ENCODE data around the gene CDK11B.
"Not testable (repeated sequence)": the region's sequence is repeated elsewhere in the genome, so short reads cannot be mapped to it uniquely, and the experiment has no call there.

The CDK11B gene

DNA sequence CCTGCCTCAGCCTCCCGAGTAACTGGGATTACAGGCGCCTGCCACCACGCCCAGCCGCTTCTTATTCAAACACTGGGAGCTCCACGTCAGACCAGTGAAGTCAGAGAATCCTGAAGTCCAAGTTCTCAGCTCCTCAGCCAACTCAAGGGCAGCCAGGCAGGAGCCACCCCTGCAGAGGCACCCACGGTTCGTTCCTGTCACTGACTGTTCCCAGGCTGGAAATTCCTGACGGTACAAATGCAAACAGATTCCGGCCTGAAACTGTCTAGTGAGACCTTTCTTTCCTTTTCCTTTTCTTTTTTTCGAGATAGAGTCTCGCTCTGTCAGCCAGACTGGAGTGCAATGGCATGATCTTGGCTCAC, 22.1 kb upstream of the CDK11B start:
- DNase-seq: no peak

DNA sequence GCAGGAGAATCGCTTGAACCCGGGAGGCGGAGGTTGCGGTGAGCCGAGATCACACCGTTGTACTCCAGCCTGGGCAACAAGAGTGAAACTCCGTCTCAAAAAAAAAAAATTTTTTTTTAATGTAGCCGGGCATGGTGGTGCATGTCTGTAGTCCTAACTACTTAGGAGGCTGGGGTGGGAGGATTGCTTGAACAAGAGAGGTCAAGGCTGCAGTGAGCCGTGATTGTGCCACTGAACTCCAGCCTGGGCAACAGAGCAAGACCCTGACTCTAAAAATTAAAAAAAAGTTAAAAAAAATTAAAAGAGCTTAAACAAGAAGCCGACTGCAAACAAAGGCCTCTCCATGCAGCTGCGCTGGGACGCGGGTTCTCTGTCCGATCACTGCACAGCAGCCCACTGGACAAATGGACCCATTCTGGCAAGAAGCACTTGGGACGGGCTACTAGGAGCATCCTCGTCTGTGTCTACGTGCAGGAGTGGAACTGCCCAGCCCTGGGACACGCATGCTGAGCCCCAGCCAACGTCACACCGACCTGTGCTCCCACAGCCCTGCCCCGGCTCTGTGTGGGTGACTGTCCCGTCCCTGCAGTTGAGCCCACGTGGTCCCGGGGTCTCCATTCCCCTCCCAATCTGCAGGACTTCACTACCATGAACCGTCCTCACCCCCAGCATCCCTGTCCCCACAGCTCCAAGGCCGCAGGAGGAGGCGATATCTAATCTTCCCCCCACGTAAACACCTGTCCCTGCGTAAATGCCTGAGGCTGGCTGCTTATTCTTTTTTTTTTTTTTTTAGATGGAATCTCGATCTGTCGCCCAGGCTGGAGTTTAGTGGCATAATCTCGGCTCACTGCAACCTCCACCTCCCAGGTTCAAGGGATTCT, 21.5 kb upstream of the CDK11B start:
- DNase-seq: no peak

DNA sequence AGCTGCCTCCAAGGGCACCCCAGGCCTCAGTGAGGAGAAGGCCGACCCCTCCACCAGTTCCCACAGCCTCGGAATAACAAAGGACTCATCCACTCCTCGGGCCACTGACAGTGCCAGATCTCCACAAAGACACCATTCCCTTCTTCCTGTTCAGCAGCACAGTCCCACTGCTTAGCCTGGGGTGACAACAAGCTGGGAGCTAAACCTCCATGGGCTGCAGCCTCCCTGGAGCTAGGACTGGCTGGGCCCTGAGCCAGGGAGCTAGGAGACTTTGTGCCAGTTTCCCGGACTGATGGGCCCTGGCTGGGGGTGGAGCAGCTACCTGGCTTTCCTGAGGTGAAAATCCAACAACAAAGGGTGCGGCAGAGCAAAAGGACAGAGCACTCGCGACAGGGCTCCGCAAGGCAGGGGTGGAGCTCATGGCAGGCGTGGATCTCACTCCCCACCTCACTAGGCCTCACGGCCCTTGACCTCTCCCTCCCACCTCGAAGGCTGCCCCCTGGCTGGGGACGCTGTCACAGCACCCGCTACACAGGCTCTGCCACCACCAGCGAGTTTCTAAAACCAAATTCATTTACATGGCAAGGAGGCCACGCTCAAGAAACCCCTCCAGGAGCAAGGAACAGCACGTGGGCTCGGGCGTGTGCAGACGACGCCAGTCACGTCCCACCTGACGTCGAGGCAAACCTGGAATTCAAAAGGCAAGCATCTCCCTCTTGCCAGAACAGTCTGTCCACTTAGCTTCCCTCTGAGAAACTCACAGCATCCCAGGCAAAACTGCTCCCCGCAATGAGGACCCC, 20.0 kb upstream of the CDK11B start:
- no peak for DNase-seq

DNA sequence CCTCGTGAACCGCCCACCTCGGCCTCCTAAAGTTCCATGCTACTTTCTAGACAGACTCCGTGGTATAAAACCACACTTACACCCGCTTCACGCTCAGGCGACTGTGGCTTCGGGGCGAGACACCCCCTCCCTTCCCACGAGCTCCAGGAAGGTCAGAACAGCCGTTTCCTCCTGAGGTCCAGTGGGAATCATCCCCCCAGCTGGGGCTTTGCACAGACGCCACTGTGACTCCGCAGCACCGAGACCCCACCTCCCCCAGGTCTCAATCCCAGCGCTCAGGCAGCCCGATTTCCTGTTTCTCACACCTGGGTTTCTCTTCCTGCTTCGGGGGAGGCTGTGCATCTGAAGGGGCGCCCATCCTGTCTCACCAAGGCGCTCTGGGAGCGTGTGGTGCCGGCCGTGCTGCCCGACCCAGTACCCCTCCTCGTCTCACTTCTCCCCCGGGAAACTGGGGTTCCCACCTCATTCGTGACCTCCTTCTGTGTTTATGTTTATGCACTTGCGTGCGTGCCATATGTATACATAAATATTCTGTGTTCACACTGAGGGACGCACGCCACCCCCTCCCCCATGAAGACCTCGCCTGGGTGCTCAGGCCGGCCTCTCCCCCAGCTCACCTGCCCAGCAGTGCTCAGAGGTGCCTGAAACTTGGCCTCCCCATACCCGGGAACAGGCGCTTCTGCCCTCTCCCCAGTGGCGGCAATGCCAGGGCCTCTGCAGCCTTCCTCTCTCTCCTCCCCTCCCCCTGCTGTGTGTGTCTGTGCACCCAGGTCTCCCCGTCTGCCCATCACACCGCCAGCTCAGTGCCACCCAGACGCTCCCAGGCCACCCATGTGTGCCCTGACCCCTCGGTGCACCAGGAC, 19.1 kb upstream of the CDK11B start:
- no peak for DNase-seq

DNA sequence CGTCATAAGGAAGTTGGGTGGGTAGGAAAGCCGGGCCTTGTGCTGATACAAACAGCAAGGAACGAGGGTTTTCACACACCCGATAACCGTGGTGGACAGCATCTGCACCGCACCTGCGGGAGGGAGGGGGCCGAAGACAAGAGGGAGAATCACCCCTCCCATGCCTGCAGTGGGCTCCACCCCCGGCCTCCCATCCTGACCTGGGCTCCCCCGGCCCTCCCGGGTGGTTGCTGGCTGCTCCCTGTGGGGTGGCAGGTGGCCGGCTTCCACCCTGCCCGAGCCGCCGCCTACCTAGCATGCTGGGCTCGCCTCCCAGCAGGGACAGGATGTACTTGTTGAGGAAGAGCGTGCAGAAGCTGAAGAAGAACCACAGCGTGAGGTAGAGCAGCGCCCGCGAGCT, 17.3 kb upstream of the CDK11B start:
- not testable (repeated sequence) for DNase-seq

DNA sequence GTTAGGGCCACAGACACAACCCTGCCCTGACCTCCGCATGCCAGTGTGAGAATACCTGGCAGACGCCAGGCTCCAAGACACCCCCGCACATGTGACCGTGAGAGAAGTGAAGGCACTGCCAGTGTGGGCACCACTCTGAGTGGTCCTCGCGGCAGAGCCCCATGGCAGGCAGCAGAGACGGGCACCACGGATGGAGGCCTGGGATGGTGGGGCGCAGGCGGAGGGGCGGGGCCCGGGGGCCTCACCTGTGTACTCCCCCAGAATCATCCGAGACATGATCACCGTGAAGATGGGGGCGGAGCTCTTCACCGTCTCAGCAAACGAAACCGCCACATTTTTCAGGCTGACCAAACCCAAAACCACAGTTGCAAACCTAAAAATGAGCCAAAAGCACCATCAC, 16.4 kb upstream of the CDK11B start:
- DNase-seq: not testable (repeated sequence)

DNA sequence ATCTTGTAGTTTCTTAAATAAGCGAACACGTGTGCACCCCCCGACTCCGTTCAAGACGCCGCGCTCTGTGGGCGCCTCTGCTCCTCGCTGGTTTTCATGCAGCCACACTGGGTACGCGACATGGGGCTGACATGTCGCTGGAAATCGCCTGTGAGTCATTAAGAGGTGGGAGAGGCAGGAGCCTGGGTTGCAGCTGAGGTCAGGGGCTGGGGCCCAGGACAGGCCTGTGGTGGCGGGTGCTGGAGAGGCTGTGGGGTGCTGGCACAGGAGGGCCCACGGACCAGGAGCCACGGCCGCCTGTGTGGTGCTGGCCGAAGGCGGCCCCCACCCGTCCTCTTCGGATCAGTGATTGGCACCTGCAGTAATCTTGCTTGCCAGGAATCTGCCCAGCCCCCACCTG, 16.0 kb upstream of the CDK11B start:
- DNase-seq: not testable (repeated sequence)

DNA sequence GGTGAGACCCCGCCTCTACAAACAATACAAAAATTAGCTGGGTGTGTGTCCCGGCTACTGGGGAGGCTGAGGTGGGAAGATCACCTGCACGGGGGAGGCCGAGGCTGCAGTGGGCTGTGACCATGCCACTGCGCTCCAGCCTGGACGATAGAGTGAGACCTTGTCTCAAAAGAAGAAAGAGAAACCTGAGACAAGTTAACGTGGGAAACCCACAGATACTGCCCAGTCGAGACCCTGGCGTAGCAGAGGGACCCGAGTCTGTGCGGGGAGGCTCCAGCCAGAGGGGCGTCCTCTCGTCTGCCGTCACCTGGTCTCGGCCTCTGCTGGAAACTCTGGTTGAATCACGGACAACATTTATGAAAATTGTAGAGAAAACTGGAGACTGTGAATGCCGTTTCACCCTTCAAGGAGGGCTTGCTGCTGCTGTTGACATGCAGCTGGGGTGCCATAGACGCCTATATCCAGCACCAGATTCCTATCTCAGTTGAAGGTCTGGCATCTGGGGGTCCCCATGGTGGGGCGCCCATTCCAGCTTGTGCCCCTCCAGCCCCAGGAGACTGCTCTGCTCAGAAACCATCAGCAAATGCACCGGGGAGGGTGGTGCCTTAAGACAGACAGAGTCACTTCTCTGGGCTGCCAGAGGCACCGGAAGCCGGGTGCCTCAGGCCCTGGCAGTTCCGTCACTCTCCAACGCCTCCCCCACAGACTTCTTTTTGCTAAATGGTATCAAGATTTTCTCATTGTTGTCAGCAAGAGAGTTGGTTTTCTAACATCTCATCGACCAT, 13.6 kb upstream of the CDK11B start:
- no peak for DNase-seq

DNA sequence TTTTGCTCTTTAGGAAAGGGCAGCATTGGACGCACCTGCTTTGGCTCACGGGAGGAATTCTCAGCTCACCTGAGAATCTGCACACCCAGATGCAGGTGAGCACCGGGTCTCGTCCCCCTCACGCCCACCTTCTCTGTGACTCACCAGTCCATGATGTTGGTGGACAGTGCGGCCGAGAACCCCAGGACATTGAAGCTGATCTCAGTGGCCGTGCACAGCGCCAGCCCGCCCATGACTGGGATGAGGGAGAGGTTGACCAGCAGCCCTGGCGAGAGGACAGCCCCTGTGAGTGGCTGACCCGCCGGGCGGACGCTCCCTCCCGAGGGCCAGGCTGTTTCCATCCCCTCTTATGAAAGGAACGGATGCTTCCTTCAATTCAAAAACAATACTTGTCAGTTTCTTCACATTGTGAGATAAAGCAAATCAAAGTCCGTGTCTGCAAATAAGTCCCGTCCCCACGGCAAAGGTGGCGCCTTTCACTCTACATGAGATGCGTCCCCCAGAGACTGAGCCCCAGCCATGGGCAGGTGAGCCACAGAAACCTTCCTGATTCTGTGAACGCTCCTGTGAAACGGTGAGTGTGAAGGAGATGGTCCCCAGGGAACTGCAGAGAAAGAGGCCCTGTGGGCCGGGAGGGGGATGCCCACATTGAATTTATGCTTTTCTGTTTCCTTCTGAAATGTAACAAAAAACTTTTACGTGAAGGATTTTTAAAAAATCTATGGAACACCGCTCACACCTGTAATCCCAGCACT, 12.7 kb upstream of the CDK11B start:
- no peak for DNase-seq

DNA sequence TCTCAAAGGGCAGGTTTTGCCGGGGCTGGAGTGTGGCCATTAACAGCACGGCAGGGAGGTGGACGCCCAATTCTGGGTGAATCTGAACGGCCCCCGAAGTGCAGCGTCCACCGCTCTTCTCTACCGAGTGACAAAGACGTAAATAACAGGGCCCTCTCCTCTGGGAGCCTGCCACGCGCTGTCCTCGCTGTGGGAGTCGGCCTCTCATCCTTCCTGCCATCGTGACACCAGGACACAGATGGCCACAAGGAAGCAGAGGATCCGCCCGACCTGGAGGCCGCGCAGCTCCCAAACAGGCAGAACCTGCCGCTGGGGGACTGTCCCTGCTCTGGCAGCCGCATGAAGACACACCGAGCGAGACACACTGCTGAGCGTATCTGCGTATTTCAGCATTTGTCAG, 12.1 kb upstream of the CDK11B start:
- DNase-seq: no peak

DNA sequence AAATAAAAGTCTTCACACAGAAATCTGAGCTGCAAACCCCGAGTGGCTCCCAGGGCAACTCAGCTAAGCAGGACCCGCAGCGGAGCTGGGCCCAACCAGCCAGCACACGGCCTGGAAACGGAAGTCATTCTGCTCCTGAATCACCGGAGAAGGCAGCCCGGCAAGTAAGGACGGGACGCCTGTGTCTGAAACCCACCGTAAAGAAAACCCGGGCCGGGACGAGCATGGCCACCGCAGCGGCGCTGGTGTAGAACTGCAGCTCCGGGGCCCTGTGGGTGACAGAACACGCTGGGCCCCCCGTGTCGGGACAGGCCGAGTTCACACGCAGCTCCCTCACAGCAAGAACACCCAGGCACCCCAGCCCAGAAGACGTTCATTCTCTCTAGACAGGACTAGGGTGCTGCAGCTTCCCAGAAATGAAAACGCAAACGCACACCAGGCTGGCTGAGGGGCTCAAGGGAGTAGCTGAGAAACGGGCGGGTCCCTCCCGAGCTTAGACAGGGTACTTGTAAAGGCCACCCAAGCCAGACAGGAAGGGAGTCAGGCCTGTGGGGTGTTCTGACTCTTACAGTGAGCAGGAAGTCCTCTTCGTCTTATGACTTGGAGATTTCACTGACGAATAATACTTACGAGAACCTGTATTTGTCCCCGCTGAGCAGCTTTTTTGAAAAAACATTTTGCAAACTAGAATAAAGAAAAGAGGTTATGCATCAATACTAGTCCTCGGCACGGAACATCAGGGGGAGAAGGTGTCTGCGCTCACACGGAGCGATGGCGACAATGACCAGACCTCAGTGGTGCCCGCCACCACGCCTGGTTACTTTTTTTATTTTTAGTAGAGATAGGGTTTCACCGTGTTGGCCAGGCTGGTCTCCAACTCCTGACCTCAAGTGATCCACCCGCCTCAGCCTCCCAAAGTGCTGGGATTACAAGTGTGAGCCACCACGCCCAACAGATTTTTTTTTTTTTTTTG, 10.9 kb upstream of the CDK11B start:
- no peak for DNase-seq

DNA sequence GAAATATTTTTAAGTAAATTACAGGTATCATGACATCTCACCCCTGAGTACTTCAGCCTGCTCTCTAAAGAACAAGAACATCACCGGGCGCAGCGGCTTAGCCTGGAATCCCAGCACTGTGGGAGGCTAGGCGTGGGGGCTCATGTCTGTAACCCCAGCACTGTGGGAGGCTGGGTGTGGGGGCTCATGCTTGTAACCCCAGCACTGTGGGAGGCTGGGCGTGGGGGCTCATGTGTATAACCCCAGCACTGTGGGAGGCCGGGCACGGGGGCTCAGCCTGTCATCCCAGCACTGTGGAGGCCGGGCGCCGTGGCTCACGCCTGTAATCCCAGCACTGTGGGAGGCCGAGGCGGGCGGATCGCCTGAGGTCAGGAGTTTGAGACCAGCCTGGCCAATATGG, 7.7 kb upstream of the CDK11B start:
- DNase-seq: no peak

DNA sequence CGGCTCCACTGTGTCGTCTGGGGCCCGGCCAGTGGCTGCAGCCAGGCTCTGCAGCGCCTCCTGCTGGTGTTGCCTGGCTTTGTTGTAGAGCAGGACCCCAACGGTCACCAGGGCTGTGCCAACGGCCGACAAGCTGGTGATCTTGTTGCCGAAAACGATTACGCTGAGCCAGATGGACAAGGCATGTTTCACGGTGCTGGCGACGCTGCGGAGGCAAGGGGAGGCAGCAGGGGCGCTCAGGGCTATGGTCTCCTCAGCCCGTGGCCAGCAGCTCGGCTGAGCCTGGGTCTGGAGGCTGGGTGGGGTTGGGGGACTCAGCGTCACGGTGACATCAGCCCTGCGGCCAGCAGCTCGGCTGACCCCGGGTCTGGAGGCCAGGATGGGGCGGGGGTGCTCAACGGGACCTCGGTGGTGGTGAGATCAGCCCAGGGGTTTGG, 7.0 kb upstream of the CDK11B start:
- DNase-seq: peak; percentile 11

DNA sequence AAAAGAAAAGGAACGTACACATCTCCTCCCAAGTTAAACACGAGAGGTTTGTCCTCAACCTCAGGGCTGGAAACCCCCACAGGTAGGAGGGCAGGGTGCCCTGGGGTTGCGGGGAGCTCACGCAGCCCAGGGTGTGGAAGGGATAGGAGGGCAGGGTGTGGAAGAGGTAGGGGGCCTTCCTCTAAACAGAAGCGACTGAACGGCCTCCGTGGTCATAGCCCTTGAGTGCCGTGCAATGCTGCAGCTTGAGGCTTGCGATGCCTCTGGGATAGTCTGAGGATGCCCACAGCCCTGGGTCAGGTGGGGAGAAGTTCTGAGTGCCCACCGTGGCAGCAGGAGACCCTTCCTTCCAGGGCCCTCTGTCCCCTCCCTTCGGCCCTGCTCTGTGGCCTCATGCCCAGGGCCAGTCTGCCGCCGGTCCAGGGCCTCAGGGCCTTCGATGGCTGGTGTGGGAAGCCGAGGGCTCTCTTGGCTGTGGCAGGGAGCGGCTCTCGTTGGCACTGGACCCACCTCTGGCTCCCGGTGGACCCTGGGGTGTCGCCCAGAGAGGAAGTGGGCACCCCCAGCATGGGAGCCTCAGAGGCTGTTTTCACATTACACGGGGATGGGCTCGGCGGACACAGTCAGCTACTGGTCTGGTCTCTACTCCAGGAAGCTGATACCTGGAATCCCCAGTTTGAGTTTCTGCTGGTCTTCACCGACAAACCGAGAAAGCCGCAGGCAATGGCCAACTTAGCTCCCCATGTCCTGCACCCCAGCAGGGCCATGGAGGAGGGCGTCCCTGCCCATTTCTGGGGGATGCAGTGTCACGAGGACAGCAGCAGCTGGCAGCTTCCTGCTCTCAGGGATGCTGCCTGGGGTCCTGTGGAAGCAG, 6.4 kb upstream of the CDK11B start:
- no peak for DNase-seq

DNA sequence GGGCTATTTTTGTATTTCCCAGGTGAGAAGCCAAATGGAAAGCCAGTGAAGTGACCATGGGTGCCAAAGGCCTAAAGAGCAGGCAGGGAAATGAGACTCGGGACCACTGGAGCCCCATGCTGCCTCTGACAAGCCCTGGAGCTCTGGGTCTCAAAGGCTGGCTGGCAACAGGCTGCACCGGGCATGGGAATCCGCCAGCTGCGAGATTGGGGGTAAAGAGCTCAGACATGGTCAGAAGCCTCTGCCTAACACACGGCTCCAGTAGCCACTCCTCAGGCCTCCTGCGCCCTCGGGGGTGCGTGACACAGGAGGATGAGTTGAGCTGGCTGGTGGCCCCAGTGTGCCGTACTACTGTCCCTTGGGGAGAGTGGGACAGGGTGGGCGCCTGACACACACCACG, 5.5 kb upstream of the CDK11B start:
- not testable (repeated sequence) for DNase-seq

DNA sequence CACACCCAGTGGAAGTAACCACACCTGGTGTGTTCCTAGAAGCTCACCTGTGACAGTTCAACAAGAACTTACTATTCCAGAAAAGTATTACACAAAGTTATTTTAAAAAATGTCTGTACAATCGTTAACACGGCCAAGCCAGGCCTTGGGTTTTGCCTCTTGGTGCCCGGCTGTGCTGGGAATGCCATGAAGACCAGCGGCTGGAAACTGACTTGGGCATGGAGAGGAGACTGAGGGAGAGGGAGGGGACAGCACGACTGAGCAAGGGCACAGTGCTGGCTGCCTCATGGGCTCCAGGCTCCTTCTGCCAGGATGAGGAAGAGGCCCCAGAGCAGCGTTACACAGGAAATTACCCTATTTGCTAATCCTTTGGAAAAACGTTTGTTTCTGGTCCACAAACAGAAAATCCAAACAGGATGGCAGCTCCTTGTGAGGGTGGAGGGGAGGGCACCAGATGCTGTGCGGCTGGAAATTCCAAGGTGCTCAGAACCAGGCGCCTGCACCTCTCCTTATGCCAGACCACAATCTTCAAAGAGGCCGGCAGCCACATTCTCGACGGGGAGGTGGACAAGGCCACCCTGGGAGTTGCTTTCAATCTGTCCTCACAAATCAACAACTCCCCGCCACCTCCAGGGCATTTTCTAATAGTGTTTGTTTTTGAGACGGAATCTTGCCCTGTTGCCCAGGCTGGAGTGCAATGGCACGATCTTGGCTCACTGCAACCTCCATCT, 4.2 kb upstream of the CDK11B start:
- DNase-seq: not testable (repeated sequence)

DNA sequence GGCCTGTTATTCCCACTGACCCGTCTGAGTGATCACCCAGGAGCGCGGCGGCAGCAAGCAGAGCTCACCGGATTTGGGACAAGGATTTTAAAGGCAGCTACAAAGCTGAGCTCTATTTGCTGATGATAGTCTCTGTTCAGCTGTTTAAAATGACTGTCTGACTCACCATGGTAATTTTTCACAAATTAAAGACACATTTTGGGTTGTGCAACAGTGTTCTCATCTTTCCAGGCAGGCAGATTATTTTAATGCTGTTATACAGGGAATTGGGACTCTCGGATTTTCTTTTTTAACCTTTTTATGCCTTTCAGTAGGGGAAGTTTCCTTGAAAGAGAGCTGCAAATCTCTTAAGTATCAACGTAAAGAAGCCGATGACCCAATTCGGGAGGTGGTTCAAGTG, 3.6 kb upstream of the CDK11B start:
- not testable (repeated sequence) for DNase-seq

DNA sequence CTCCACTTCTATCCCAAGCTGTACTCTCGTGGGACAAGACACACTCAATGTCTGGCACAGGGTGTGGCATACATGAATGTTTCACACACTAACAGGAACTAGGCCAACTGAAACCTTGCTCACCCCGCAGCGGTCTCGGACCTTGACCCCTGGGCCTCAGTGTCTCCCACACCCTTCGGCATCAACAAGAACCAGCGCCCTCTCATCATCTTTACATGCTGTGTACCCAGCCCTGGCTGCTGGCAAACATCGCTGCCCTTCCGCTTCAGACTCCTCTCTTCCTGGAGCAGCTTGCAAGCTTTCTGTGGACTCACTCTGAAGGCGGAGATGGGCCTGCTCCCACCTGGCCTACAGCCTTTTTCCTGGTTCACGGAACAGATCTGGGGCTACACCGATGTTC, 10.5 kb downstream of the CDK11B start:
- DNase-seq: not testable (repeated sequence)
